Ramos (cell line): ENCODE measurements around the gene SLC22A5.
"Not testable (repeated sequence)": the region's sequence is repeated elsewhere in the genome, so short reads cannot be mapped to it uniquely, and the experiment has no call there.

ENCODE experiments used
- in situ Hi-C: fragments of 300-500 bp; cut with MboI; formaldehyde crosslinking; loops from one replicate; pipeline ENCODE4 v1.14.3; 2022; ENCODE audit warnings: low sequenced_read_pairs; ENCODE audit not compliant: unreplicated experiment

Gene SLC22A5

DNA sequence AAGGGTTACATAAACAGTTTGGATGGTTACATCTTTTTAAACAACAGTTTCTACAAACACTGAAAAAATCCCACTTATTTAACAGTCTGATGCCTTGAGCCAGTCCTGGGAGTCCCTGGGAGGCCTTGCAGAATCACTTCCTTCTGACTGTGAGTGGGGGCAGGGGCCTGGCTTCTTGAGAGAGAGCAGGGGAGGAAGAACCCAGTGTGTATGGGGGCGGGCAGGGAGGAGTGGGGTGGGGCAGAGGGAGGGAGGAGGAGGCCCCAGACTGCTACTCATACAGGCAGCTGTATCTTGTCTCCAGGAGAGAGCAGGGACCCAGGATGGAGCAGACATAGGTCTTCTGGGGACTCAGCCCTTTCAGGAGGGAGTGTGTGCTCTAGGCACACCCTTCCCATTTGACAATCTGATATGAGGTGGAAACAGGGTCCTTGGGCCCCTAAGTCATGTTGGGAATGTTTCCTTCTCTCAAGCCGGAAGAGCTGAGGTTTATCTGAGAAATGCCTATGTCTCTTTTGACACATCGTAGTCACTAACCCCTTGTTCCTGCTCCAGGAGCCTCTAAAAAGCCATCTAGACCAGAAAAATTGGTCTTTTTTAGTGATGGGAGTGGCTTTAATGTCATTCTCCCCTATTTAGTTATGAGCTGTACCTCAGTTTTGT, 68.2 kb downstream of the SLC22A5 start:
- in situ Hi-C loops, result no loop called here

GRCh38 chr5:132438267-132438645, 68.7 kb downstream of the SLC22A5 start:
- in situ Hi-C loops, result not testable (repeated sequence)

DNA sequence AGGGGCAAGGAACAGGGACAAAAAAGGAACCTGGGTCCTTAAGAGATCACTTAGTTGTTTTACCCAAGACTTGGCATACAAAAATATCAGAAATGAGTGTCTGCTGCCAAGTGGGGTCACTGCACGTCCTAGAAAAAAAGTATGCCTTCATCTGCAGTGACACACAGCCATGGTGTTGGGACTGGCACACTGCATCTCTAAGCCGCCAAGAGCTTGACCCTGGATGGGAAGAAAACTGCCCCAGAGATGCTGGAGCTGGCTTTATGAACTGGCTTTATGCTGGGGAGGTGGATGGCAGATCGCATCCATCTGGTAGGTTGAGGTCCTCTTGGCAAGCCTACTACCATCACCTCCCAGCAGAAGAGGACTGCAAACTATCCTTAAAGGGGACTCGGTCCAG, 69.4 kb downstream of the SLC22A5 start:
- in situ Hi-C loops, result no loop called here

GRCh38 chr5:132439521-132440089, 70.1 kb downstream of the SLC22A5 start:
- in situ Hi-C loops, result no loop called here

GRCh38 chr5:132444061-132444460, 74.6 kb downstream of the SLC22A5 start:
- in situ Hi-C loops, result no loop called here
